PC-9 (cell line): ENCODE results near the gene PDE6B.

Experiments used
- EZH2 ChIP-seq: fragments of 200-600 bp; sonication (generic); IDR thresholded peaks from 2 replicates; pipeline ENCODE4 v1.8.0; 2017; ENCODE audit warnings: antibody characterized with exemption, low read depth
- TF ChIP-seq, protein P1 (sequence below): fragments of 200-600 bp; sonication (generic); conservative IDR thresholded peaks from 2 replicates; pipeline ENCODE4 v1.6.1; 2017; ENCODE audit warnings: mixed run types, antibody characterized with exemption, mild to moderate bottlenecking, moderate library complexity

DNA sequence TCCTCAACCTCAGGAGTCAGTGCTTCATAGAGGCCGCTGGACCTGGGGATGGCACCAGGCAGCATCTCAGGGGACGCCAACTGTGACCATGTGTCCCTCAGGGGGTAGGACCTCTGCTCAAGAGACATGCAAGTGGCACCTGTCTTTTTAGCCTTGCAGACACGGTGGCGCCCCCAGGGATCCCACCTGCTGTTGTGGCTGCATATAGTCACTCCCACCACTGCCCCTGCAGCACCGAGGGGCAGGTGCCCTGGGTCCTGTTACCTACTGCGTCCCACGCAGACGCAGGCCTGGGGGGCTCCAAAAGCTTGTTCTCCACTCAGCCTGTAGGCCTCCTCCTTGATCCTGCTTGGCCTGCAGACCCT is 51.5 kb downstream of the PDE6B start:
- TF ChIP-seq, protein P1, sequence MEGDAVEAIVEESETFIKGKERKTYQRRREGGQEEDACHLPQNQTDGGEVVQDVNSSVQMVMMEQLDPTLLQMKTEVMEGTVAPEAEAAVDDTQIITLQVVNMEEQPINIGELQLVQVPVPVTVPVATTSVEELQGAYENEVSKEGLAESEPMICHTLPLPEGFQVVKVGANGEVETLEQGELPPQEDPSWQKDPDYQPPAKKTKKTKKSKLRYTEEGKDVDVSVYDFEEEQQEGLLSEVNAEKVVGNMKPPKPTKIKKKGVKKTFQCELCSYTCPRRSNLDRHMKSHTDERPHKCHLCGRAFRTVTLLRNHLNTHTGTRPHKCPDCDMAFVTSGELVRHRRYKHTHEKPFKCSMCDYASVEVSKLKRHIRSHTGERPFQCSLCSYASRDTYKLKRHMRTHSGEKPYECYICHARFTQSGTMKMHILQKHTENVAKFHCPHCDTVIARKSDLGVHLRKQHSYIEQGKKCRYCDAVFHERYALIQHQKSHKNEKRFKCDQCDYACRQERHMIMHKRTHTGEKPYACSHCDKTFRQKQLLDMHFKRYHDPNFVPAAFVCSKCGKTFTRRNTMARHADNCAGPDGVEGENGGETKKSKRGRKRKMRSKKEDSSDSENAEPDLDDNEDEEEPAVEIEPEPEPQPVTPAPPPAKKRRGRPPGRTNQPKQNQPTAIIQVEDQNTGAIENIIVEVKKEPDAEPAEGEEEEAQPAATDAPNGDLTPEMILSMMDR = no peak
- TF ChIP-seq EZH2 = no peak
